ENCODE results near the gene NR2F6.
A peak's percentile ranks its signal among the peaks of the same experiment; 100 is the strongest.
"Not testable (repeated sequence)": the region's sequence is repeated elsewhere in the genome, so short reads cannot be mapped to it uniquely, and the experiment has no call there.

The NR2F6 gene

GRCh38 chr19:17210296-17210695, 35.4 kb downstream of the NR2F6 start:
- no peak for DNase-seq

- DNase-seq = no peak
These were observed 36.3 kb downstream of the NR2F6 start for GRCh38 chr19:17209126-17210036.

GRCh38 chr19:17206736-17207581, 38.8 kb downstream of the NR2F6 start:
- DNase-seq = no peak

GRCh38 chr19:17205237-17206140, 40.2 kb downstream of the NR2F6 start:
- DNase-seq = peak; percentile 32

- DNase-seq = no peak
These were observed 43.0 kb downstream of the NR2F6 start for GRCh38 chr19:17202713-17203112.

- DNase-seq = no peak
These were observed 43.5 kb downstream of the NR2F6 start for GRCh38 chr19:17202249-17202648.

GRCh38 chr19:17200408-17201079, 45.2 kb downstream of the NR2F6 start:
- no peak for DNase-seq

GRCh38 chr19:17197666-17198065, 48.1 kb downstream of the NR2F6 start:
- DNase-seq = no peak

- DNase-seq = no peak
These were observed 49.1 kb downstream of the NR2F6 start for GRCh38 chr19:17196610-17197009.

GRCh38 chr19:17195106-17195505, 50.6 kb downstream of the NR2F6 start:
- no peak for DNase-seq

- no peak for DNase-seq
These were observed 51.1 kb downstream of the NR2F6 start for GRCh38 chr19:17194608-17195007.

- no peak for DNase-seq
These were observed 53.0 kb downstream of the NR2F6 start for GRCh38 chr19:17192751-17193150.

GRCh38 chr19:17191736-17192135, 54.0 kb downstream of the NR2F6 start:
- not testable (repeated sequence) for DNase-seq

GRCh38 chr19:17185590-17185989, 60.1 kb downstream of the NR2F6 start:
- no peak for DNase-seq

GRCh38 chr19:17184371-17184841, 61.3 kb downstream of the NR2F6 start:
- DNase-seq = peak; percentile 17

GRCh38 chr19:17183858-17184321, 61.8 kb downstream of the NR2F6 start:
- DNase-seq = no peak

GRCh38 chr19:17183271-17183761, 62.4 kb downstream of the NR2F6 start:
- no peak for DNase-seq
